GM18517 (cell line): ENCODE results near the gene ARID4A.
"Not testable (repeated sequence)": the region's sequence is repeated elsewhere in the genome, so short reads cannot be mapped to it uniquely, and the experiment has no call there.

ENCODE experiments used
- ATAC-seq: cut with Tn5 transposase; IDR thresholded peaks from one replicate; pipeline ENCODE4 v1.9.1; 2021; ENCODE audit warnings: mild to moderate bottlenecking, moderate library complexity; ENCODE audit not compliant: unreplicated experiment

The ARID4A gene

GRCh38 chr14:58362272-58362671, 63.9 kb downstream of the ARID4A start:
- not testable (repeated sequence) for ATAC-seq

- ATAC-seq, result no peak
These were observed 64.5 kb downstream of the ARID4A start for GRCh38 chr14:58362798-58363412.

GRCh38 chr14:58364316-58364715, 66.0 kb downstream of the ARID4A start:
- ATAC-seq, result no peak

- no peak for ATAC-seq
These were observed 68.9 kb downstream of the ARID4A start for GRCh38 chr14:58367296-58367695.

GRCh38 chr14:58368956-58369355, 70.6 kb downstream of the ARID4A start:
- ATAC-seq, result no peak

- ATAC-seq, result no peak
These were observed 78.4 kb downstream of the ARID4A start for GRCh38 chr14:58376791-58377190.

GRCh38 chr14:58390830-58391229, 92.5 kb downstream of the ARID4A start:
- ATAC-seq, result no peak

GRCh38 chr14:58395562-58395811, 97.1 kb downstream of the ARID4A start:
- no peak for ATAC-seq

- ATAC-seq, result peak; percentile 88
These were observed 97.7 kb downstream of the ARID4A start, which contains the start of gene TOMM20L for GRCh38 chr14:58395812-58396788. TOMM20L (plus strand) TSS chr14:58395930; CDS start chr14:58395958, 28 bp downstream.

- ATAC-seq, result no peak
These were observed 98.8 kb downstream of the ARID4A start for GRCh38 chr14:58397156-58397555.

- ATAC-seq, result no peak
These were observed 100.1 kb downstream of the ARID4A start for GRCh38 chr14:58398495-58398894.

GRCh38 chr14:58398895-58399294, 100.5 kb downstream of the ARID4A start:
- no peak for ATAC-seq

- no peak for ATAC-seq
These were observed 103.2 kb downstream of the ARID4A start for GRCh38 chr14:58401587-58401986.

- no peak for ATAC-seq
These were observed 110.4 kb downstream of the ARID4A start for GRCh38 chr14:58408681-58409215.

- ATAC-seq, result no peak
These were observed 116.5 kb downstream of the ARID4A start for GRCh38 chr14:58414845-58415244.

- ATAC-seq, result no peak
These were observed 117.5 kb downstream of the ARID4A start for GRCh38 chr14:58415636-58416547.

- ATAC-seq, result not testable (repeated sequence)
These were observed 118.6 kb downstream of the ARID4A start for GRCh38 chr14:58416934-58417333.
